OCI-LY7 (cell line): ENCODE measurements around the gene HEPACAM2. TPM values are rescaled to one million over a fixed set of nuclear protein-coding genes. Genes with fewer than 3 reads are reported as not detected.

Experiments
- BruUV-seq: library from RNA; stranded (reverse); fragments of 400-500 nt; replicated peaks from 2 replicates; lab custom pipeline; 2021; lab: Mats Ljungman, UMichigan
- CTCF ChIA-PET: fragments of 300-600 bp; sonication (Branson Sonifier 250); formaldehyde crosslinking; loops from one replicate; lab custom pipeline; 2022; ENCODE audit warnings: antibody characterized with exemption; ENCODE audit not compliant: unreplicated experiment; lab: Charles Lee
- POLR2A ChIA-PET: fragments of 300-600 bp; sonication (Branson Sonifier 250); formaldehyde crosslinking; loops from one replicate; lab custom pipeline; 2022; ENCODE audit warnings: antibody characterized with exemption; lab: Charles Lee
- DNase-seq: peaks from one replicate; pipeline ENCODE4 v3.0.0-alpha.2; 2015; ENCODE audit warnings: low spot score
- H2AFZ ChIP-seq: fragments of 200-600 bp; sonication (generic), shearing (Covaris generic); 2 replicates; pipeline ENCODE4 v1.6.1; 2014; ENCODE audit warnings: mild to moderate bottlenecking, antibody characterized with exemption, low read length, moderate library complexity
- H3K27ac ChIP-seq: fragments of 200-600 bp; sonication (generic); 2 replicates; pipeline ENCODE4 v1.5.1; 2014; ENCODE audit warnings: mixed run types, low read depth, mild to moderate bottlenecking, moderate library complexity, low read length, inconsistent platforms; ENCODE audit not compliant: poor library complexity, severe bottlenecking
- H3K36me3 ChIP-seq: fragments of 200-600 bp; sonication (generic); 2 replicates; pipeline ENCODE4 v1.6.1; 2014; ENCODE audit warnings: mild to moderate bottlenecking, antibody characterized with exemption, low read length, moderate library complexity, mixed read lengths; ENCODE audit not compliant: insufficient read depth
- H3K4me1 ChIP-seq: fragments of 200-600 bp; sonication (generic); 2 replicates; pipeline ENCODE4 v1.5.1; 2014; ENCODE audit warnings: mild to moderate bottlenecking, low read length; ENCODE audit not compliant: insufficient read depth, poor library complexity, severe bottlenecking
- H3K4me2 ChIP-seq: fragments of 200-600 bp; sonication (generic); 2 replicates; pipeline ENCODE4 v1.6.1; 2014; ENCODE audit warnings: mild to moderate bottlenecking, low read length
- H3K4me3 ChIP-seq: fragments of 200-600 bp; sonication (generic); 2 replicates; pipeline ENCODE4 v1.5.1; 2014; ENCODE audit warnings: mild to moderate bottlenecking, low read depth, low read length; ENCODE audit not compliant: poor library complexity, severe bottlenecking
- H3K79me2 ChIP-seq: fragments of 200-600 bp; sonication (generic); 2 replicates; pipeline ENCODE4 v1.6.1; 2016; ENCODE audit warnings: low read depth, mild to moderate bottlenecking, low read length, moderate library complexity, mixed read lengths; ENCODE audit not compliant: insufficient read depth
- H3K9me2 ChIP-seq: fragments of 200-600 bp; sonication (generic); 2 replicates; pipeline ENCODE4 v1.6.1; 2016; ENCODE audit warnings: mild to moderate bottlenecking, low read length, mixed read lengths; ENCODE audit not compliant: insufficient read depth
- H3K9me3 ChIP-seq: fragments of 200-600 bp; sonication (generic); 2 replicates; pipeline ENCODE4 v1.6.1; 2014; ENCODE audit warnings: mild to moderate bottlenecking, mixed run types, low read length, mixed read lengths
- H4K20me1 ChIP-seq: fragments of 200-600 bp; sonication (generic); 2 replicates; pipeline ENCODE4 v1.6.1; 2014; ENCODE audit warnings: mild to moderate bottlenecking, antibody characterized with exemption, low read length, moderate library complexity, mixed read lengths; ENCODE audit not compliant: insufficient read depth
- EZH2phosphoT487 ChIP-seq: fragments of 200-600 bp; sonication (generic); IDR thresholded peaks from 2 replicates; pipeline ENCODE4 v1.6.1; 2018; ENCODE audit warnings: low read depth, borderline replicate concordance, mild to moderate bottlenecking, mixed run types, antibody characterized with exemption, low read length, moderate library complexity, mixed read lengths
- intact Hi-C: fragments of 100-400 bp; cut with micrococcal nuclease; formaldehyde crosslinking; loops from one replicate; pipeline ENCODE4 v1.10.0; 2022; ENCODE audit not compliant: unreplicated experiment
- total RNA-seq, 2 experiments: library from RNA; depleted of rRNA in 1 of 2; stranded (reverse); fragments of >200 nt in 1 of 2; shearing (Covaris generic) in 1 of 2; gene quantifications; 2 replicates each; pipeline ENCODE4 v1.2.3, GENCODE V29; 2014 to 2022
- TF ChIP-seq, protein P1 (sequence below): fragments of 200-600 bp; sonication (generic); conservative IDR thresholded peaks from 2 replicates; pipeline ENCODE4 v1.5.1; 2014; ENCODE audit warnings: mild to moderate bottlenecking, antibody characterized with exemption, low read length, moderate library complexity, mixed read lengths

The HEPACAM2 gene
- total RNA-seq, 2 experiments from 2014 or later = not detected

DNA sequence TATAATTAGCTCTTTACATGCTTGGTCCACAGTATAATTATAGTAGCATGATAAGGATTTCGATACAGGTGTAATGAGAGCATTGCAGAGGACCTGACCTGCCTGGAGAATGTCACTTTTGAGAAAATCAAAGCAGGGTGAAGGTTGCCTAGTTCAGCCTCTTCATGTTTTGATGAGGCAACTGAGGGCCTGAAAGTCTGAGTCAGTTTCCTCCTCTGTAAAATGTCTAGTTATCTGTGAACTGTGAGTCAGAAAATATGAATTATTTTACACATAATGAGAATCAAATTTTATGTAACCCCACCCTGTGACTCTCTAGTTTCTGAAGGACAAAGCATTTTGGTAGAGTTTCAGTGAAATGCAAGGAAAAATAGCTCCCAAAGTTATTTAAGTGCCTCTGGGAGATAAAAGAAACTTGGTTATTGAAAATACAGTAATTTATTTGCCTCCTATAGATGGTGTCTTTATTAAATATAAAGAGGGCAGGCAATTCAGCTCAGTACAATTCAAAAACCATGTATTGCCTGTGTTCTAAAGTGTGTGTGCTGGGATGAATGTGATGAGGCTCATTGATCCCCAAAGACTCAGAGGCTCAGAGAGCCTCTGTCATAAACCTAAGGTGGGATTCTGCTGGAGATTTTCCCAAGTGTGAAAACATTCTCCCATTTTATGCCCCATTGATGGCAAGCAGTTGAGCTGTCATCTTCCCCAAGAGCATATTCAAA, 40.8 kb downstream of the HEPACAM2 start:
- ChIA-PET CTCF (no interaction called here), POLR2A (interaction anchor here (1.8 kb wide), 1 partner anchor 8 kb away, joined by 6 read pairs; no protein-coding TSS in a partner anchor)
- Histone ChIP-seq H4K20me1 (no peaks in the 10 kb centered on the region), H3K9me3 (no peaks in the 10 kb centered on the region), H2AFZ (no peak overlapping the region), H3K79me2 (no peaks in the 10 kb centered on the region), H3K27ac (no peak overlapping the region), H3K4me1 (no peaks in the 10 kb centered on the region), H3K4me3 (no peak overlapping the region), H3K4me2 (no peak overlapping the region), H3K36me3 (no peaks in the 10 kb centered on the region), H3K9me2 (no peaks in the 10 kb centered on the region)
- TF ChIP-seq EZH2phosphoT487 = no peak
- TF ChIP-seq, protein P1, sequence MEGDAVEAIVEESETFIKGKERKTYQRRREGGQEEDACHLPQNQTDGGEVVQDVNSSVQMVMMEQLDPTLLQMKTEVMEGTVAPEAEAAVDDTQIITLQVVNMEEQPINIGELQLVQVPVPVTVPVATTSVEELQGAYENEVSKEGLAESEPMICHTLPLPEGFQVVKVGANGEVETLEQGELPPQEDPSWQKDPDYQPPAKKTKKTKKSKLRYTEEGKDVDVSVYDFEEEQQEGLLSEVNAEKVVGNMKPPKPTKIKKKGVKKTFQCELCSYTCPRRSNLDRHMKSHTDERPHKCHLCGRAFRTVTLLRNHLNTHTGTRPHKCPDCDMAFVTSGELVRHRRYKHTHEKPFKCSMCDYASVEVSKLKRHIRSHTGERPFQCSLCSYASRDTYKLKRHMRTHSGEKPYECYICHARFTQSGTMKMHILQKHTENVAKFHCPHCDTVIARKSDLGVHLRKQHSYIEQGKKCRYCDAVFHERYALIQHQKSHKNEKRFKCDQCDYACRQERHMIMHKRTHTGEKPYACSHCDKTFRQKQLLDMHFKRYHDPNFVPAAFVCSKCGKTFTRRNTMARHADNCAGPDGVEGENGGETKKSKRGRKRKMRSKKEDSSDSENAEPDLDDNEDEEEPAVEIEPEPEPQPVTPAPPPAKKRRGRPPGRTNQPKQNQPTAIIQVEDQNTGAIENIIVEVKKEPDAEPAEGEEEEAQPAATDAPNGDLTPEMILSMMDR = no peak
- intact Hi-C loops = no loop called here
- DNase-seq = no peak
- BruUV-seq = no TSS peak

DNA sequence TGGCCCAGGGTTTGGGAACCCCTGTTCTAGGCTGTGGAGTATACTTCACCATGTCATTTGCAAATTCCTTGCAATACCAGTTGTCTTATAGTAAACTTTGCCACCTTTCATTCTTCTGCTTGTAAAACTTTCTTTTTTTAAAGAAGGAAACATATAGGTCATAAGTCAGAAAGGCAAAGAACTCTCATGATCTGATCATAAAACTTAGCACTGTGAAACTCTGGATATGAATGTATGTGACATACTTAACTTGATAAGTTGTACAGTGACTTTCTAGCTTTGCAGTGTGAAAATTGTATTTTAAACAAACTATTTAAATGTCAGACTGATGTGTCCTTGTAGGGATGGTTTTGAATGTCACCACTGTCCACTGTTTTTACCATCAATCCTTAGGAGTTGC, 47.1 kb downstream of the HEPACAM2 start:
- no peaks in the 10 kb centered on the region for H3K9me3 ChIP-seq
- H3K79me2 ChIP-seq = no peaks in the 10 kb centered on the region
- no peaks in the 10 kb centered on the region for H3K4me1 ChIP-seq
- H3K4me2 ChIP-seq = no peak overlapping the region
- H3K4me3 ChIP-seq = no peak overlapping the region
- H3K36me3 ChIP-seq = no peaks in the 10 kb centered on the region
- H3K27ac ChIP-seq = no peak overlapping the region
- ChIA-PET POLR2A (interaction anchor here (0.6 to 2.0 kb wide), 4 partner anchors 13 to 189 kb away, joined by 3 to 7 read pairs (median 4); partner anchors contain the start of gene VPS50), CTCF (no interaction called here)
- intact Hi-C loops = no loop called here
- TF ChIP-seq, protein P1 = no peak
- TF ChIP-seq EZH2phosphoT487 = no peak
- no TSS peak for BruUV-seq
- DNase-seq = no peak
- no peak overlapping the region for H2AFZ ChIP-seq
- no peaks in the 10 kb centered on the region for H3K9me2 ChIP-seq
- no peaks in the 10 kb centered on the region for H4K20me1 ChIP-seq

DNA sequence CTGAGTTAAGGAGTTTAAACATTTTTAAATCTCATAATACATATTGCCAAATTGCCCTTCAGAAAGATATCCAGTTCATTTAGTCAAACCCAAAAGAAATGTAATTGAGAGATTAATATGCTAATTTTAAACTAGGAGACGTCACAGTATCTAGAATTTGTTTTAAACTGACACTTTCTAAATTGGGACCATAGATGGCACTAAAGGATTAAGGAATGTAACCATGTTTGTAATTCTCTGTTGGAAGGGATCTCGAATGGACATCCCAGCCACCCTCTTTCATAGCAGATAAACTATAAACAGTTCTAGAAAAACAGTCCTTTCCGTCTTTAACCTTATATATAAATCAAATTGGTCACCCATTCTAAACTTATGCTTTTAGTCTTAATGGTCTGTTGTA, 48.1 kb downstream of the HEPACAM2 start:
- CTCF ChIA-PET = no interaction called here
- H3K4me2 ChIP-seq = no peak overlapping the region
- no peaks in the 10 kb centered on the region for H3K79me2 ChIP-seq
- H3K9me2 ChIP-seq = no peaks in the 10 kb centered on the region
- no peaks in the 10 kb centered on the region for H4K20me1 ChIP-seq
- H2AFZ ChIP-seq = no peak overlapping the region
- no peaks in the 10 kb centered on the region for H3K36me3 ChIP-seq
- no peak overlapping the region for H3K4me3 ChIP-seq
- POLR2A ChIA-PET = interaction anchor here (0.6 to 1.2 kb wide), 2 partner anchors 21 to 54 kb away, joined by 3 to 4 read pairs; partner anchors contain the start of gene VPS50
- TF ChIP-seq, protein P1 = no peak
- TF ChIP-seq EZH2phosphoT487 = no peak
- no peaks in the 10 kb centered on the region for H3K4me1 ChIP-seq
- intact Hi-C loops = no loop called here
- no TSS peak for BruUV-seq
- no peak overlapping the region for H3K27ac ChIP-seq
- DNase-seq = no peak
- H3K9me3 ChIP-seq = no peaks in the 10 kb centered on the region
